MM.1S (cell line): ENCODE results near the gene VSTM4.

Experiments
- DNase-seq: peaks from one replicate; pipeline ENCODE4 v3.0.0-alpha.2; 2015
- H2AFZ ChIP-seq: fragments of 300-600 bp; sonication (generic); 2 replicates; pipeline ENCODE4 v1.6.0; 2016; ENCODE audit warnings: antibody characterized with exemption, low read length
- H3F3A ChIP-seq: fragments of 300-600 bp; sonication (generic); 2 replicates; pipeline ENCODE4 v1.6.1; 2016; ENCODE audit warnings: mild to moderate bottlenecking, antibody characterized with exemption, low read length, moderate library complexity, mixed read lengths; ENCODE audit not compliant: insufficient read depth
- H3K27ac ChIP-seq: fragments of 300-600 bp; sonication (generic); 2 replicates; pipeline ENCODE4 v1.5.1; 2016; ENCODE audit warnings: mild to moderate bottlenecking, low read length
- H3K27me3 ChIP-seq: fragments of 300-600 bp; sonication (generic); replicated peaks from 2 replicates; pipeline ENCODE4 v1.6.0; 2016; ENCODE audit warnings: low read length; ENCODE audit not compliant: insufficient read depth
- H3K36me3 ChIP-seq: fragments of 300-600 bp; sonication (generic); replicated peaks from 2 replicates; pipeline ENCODE4 v1.6.1; 2016; ENCODE audit warnings: mild to moderate bottlenecking, low read length, mixed read lengths; ENCODE audit not compliant: insufficient read depth
- H3K4me1 ChIP-seq: fragments of 300-600 bp; sonication (generic); 2 replicates; pipeline ENCODE4 v1.6.1; 2016; ENCODE audit warnings: low read length, mixed read lengths
- H3K4me2 ChIP-seq: fragments of 300-600 bp; sonication (generic); 2 replicates; pipeline ENCODE4 v1.6.0; 2016; ENCODE audit warnings: low read depth, low read length
- H3K4me3 ChIP-seq: fragments of 300-600 bp; sonication (generic); 2 replicates; pipeline ENCODE4 v1.5.1; 2016; ENCODE audit warnings: low read length, mixed read lengths
- H3K79me2 ChIP-seq: fragments of 300-600 bp; sonication (generic); 2 replicates; pipeline ENCODE4 v1.6.1; 2016; ENCODE audit warnings: mixed run types, low read length, mixed read lengths
- H3K9ac ChIP-seq: fragments of 300-600 bp; sonication (generic); 2 replicates; pipeline ENCODE4 v1.6.1; 2016; ENCODE audit warnings: low read length, mixed read lengths
- H3K9me2 ChIP-seq: fragments of 300-600 bp; sonication (generic); replicated peaks from 2 replicates; pipeline ENCODE4 v1.6.1; 2016; ENCODE audit warnings: mild to moderate bottlenecking, low read length, mixed read lengths; ENCODE audit not compliant: insufficient read depth
- H3K9me3 ChIP-seq: fragments of 300-600 bp; sonication (generic); replicated peaks from 2 replicates; pipeline ENCODE4 v1.6.1; 2016; ENCODE audit warnings: mild to moderate bottlenecking, low read length, mixed read lengths; ENCODE audit not compliant: insufficient read depth
- H4K20me1 ChIP-seq: fragments of 300-600 bp; sonication (generic); 2 replicates; pipeline ENCODE4 v1.6.1; 2016; ENCODE audit warnings: mild to moderate bottlenecking, low read length, moderate library complexity, mixed read lengths; ENCODE audit not compliant: insufficient read depth
- CTCF ChIP-seq: fragments of 300-600 bp; sonication (generic); IDR thresholded peaks from 2 replicates; pipeline ENCODE4 v1.5.1; 2016; ENCODE audit warnings: antibody characterized with exemption, low read length, mixed read lengths
- EZH2 ChIP-seq: fragments of 300-600 bp; sonication (generic); optimal IDR thresholded peaks from 2 replicates; pipeline ENCODE3; 2017; ENCODE audit warnings: low read depth, mild to moderate bottlenecking, antibody characterized with exemption, low read length, mixed read lengths
- EZH2phosphoT487 ChIP-seq: fragments of 300-600 bp; sonication (generic); IDR thresholded peaks from 2 replicates; pipeline ENCODE4 v1.6.1; 2018; ENCODE audit warnings: antibody characterized with exemption, low read length

The VSTM4 gene

GRCh38 chr10:49111320-49111698, 4.0 kb downstream of the VSTM4 start:
- H3K4me3 ChIP-seq = no peak overlapping the region
- H3F3A ChIP-seq = no peaks in the 10 kb centered on the region
- H4K20me1 ChIP-seq = no peaks in the 10 kb centered on the region
- no peaks in the 10 kb centered on the region for H3K79me2 ChIP-seq
- H3K9me2 ChIP-seq = no peaks in the 10 kb centered on the region
- H3K27ac ChIP-seq = no peak overlapping the region
- no peak overlapping the region for H3K4me2 ChIP-seq
- H3K36me3 ChIP-seq = no peaks in the 10 kb centered on the region
- H2AFZ ChIP-seq = no peak overlapping the region
- no peak for DNase-seq
- TF ChIP-seq EZH2phosphoT487 (no peak), CTCF (no peak), EZH2 (no peak)
- no peaks in the 10 kb centered on the region for H3K27me3 ChIP-seq
- no peaks in the 10 kb centered on the region for H3K4me1 ChIP-seq
- H3K9me3 ChIP-seq = no peaks in the 10 kb centered on the region
- H3K9ac ChIP-seq = no peak overlapping the region

- H3K27ac ChIP-seq = no peak overlapping the region
- no peak overlapping the region for H3K9ac ChIP-seq
- no peaks in the 10 kb centered on the region for H4K20me1 ChIP-seq
- TF ChIP-seq EZH2phosphoT487 (no peak), EZH2 (no peak), CTCF (no peak)
- H3K27me3 ChIP-seq = no peaks in the 10 kb centered on the region
- H3F3A ChIP-seq = no peaks in the 10 kb centered on the region
- no peaks in the 10 kb centered on the region for H3K36me3 ChIP-seq
- H3K4me1 ChIP-seq = no peaks in the 10 kb centered on the region
- no peak for DNase-seq
- H3K4me3 ChIP-seq = no peak overlapping the region
- H2AFZ ChIP-seq = no peak overlapping the region
- no peak overlapping the region for H3K4me2 ChIP-seq
- H3K79me2 ChIP-seq = no peaks in the 10 kb centered on the region
- no peaks in the 10 kb centered on the region for H3K9me3 ChIP-seq
- H3K9me2 ChIP-seq = no peaks in the 10 kb centered on the region
These were observed 4.5 kb downstream of the VSTM4 start for GRCh38 chr10:49110684-49111319.

- no peaks in the 10 kb centered on the region for H3K36me3 ChIP-seq
- H3K9me3 ChIP-seq = no peaks in the 10 kb centered on the region
- no peak overlapping the region for H3K9ac ChIP-seq
- H3K4me1 ChIP-seq = no peaks in the 10 kb centered on the region
- no peaks in the 10 kb centered on the region for H3K79me2 ChIP-seq
- H3K27me3 ChIP-seq = no peaks in the 10 kb centered on the region
- H3K4me2 ChIP-seq = no peak overlapping the region
- H3K27ac ChIP-seq = no peak overlapping the region
- no peaks in the 10 kb centered on the region for H3K9me2 ChIP-seq
- DNase-seq = no peak
- no peaks in the 10 kb centered on the region for H3F3A ChIP-seq
- no peak overlapping the region for H3K4me3 ChIP-seq
- TF ChIP-seq EZH2phosphoT487 = no peak
- no peak for TF ChIP-seq CTCF
- no peak overlapping the region for H2AFZ ChIP-seq
- no peaks in the 10 kb centered on the region for H4K20me1 ChIP-seq
These were observed 5.5 kb downstream of the VSTM4 start for GRCh38 chr10:49109669-49110340.
